ENCODE results near the gene ANO7.

ANO7 gene

GRCh38 chr2:241200822-241201395 lies 12.4 kb downstream of the ANO7 start:
- no peak for DNase-seq
- H3K36me3 Mint-ChIP-seq (ENCODE audit: low read depth), result no peaks in the 10 kb centered on the region
- H3K4me3 Mint-ChIP-seq, result no peak overlapping the region
- TF ChIP-seq CTCF (IDR thresholded peaks at IDR 0.05), result no peak
- H3K27ac Mint-ChIP-seq, result no peak overlapping the region
- H3K9me3 Mint-ChIP-seq, result no peaks in the 10 kb centered on the region
- no peaks in the 10 kb centered on the region for H3K27me3 Mint-ChIP-seq (ENCODE audit: low read depth, poor library complexity)
- peaks cover 12% of the 10 kb centered on the region for H3K4me1 Mint-ChIP-seq

DNA sequence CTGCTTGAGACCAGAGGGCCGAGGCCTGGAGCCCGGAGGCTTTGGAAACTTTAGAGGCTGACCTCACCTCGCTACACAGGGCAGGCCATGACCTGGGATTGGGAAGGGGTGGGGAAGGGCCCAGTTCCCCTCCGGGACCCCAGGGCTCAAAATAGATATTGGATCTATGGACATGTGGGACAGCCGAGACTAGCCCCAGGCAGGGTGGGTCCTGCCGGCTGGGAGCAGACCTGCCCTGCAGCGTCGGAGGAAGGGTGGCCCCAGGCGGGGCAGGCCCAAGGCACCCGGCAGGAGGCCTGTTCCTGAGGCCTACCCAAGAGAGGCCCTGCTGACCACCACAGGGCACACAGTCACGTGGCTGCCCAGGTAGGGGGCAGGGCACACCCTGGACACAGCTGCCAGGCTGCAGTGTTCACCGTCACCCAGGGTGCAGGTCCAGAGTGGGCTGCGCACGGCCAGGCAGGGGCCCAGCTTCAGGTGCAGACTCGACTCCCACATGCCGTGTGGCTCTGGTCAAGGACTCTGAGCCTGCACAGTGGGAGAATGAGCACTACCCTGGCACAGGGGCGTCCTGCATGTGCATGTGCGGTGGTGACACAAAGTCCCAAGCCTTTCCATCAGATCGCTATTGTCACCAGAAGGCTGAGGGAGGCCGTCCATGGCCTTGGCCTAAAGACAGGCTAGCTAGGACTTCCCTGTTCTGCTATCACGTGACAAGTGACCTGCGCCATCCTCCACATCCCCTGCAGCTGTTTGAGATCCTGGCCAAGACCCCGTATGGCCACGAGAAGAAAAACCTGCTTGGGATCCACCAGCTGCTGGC lies 13.2 kb downstream of the ANO7 start:
- DNase-seq, result no peak
- no peak overlapping the region for H3K27ac Mint-ChIP-seq
- no peak overlapping the region for H3K4me3 Mint-ChIP-seq
- H3K9me3 Mint-ChIP-seq, result no peaks in the 10 kb centered on the region
- no peak for TF ChIP-seq CTCF (IDR thresholded peaks at IDR 0.05)
- no peaks in the 10 kb centered on the region for H3K27me3 Mint-ChIP-seq (ENCODE audit: low read depth, poor library complexity)
- peaks cover 9% of the 10 kb centered on the region for H3K4me1 Mint-ChIP-seq
- no peaks in the 10 kb centered on the region for H3K36me3 Mint-ChIP-seq (ENCODE audit: low read depth)

- no peaks in the 10 kb centered on the region for H3K27me3 Mint-ChIP-seq (ENCODE audit: low read depth, poor library complexity)
- H3K4me1 Mint-ChIP-seq, result peaks cover 9% of the 10 kb centered on the region
- no peak overlapping the region for H3K4me3 Mint-ChIP-seq
- no peaks in the 10 kb centered on the region for H3K9me3 Mint-ChIP-seq
- no peak for DNase-seq
- no peak overlapping the region for H3K27ac Mint-ChIP-seq
- no peaks in the 10 kb centered on the region for H3K36me3 Mint-ChIP-seq (ENCODE audit: low read depth)
- no peak for TF ChIP-seq CTCF (IDR thresholded peaks at IDR 0.05)
Observed at GRCh38 chr2:241202268-241202585, 13.8 kb downstream of the ANO7 start.

GRCh38 chr2:241202681-241203080 lies 14.2 kb downstream of the ANO7 start:
- Mint-ChIP-seq H3K27ac (no peak overlapping the region), H3K4me1 (peaks cover 9% of the 10 kb centered on the region), H3K4me3 (no peak overlapping the region), H3K36me3 (ENCODE audit: low read depth) (no peaks in the 10 kb centered on the region), H3K27me3 (ENCODE audit: low read depth, poor library complexity) (no peaks in the 10 kb centered on the region), H3K9me3 (no peaks in the 10 kb centered on the region)
- no peak for TF ChIP-seq CTCF (IDR thresholded peaks at IDR 0.05)
- DNase-seq, result no peak

GRCh38 chr2:241203218-241204009 lies 14.9 kb downstream of the ANO7 start:
- Mint-ChIP-seq H3K27ac (no peak overlapping the region), H3K36me3 (ENCODE audit: low read depth) (no peaks in the 10 kb centered on the region), H3K9me3 (no peaks in the 10 kb centered on the region)

More at GRCh38 chr2:241203218-241204009, 14.9 kb downstream of the ANO7 start:
- Mint-ChIP-seq H3K4me1 (peaks cover 9% of the 10 kb centered on the region), H3K27me3 (ENCODE audit: low read depth, poor library complexity) (no peaks in the 10 kb centered on the region), H3K4me3 (no peak overlapping the region)
- DNase-seq, result no peak
- no peak for TF ChIP-seq CTCF (IDR thresholded peaks at IDR 0.05)

All from nephron progenitor cell (in vitro differentiated cells).